SK-N-MC (cell line): Measurements from ENCODE around the gene BTBD6.

ENCODE experiments used
- EZH2 ChIP-seq: fragments of 200-600 bp; sonication (generic); IDR thresholded peaks from one replicate; pipeline ENCODE4 v1.6.1; 2017; ENCODE audit warnings: antibody characterized with exemption
- FOXP2 ChIP-seq: optimal IDR thresholded peaks from 2 replicates; pipeline ENCODE3; 2011; ENCODE audit warnings: mild to moderate bottlenecking, moderate library complexity; ENCODE audit not compliant: insufficient read depth; ENCODE audit errors: extremely low read length, control extremely low read depth
- POLR2AphosphoS5 ChIP-seq: IDR thresholded peaks from 2 replicates; pipeline ENCODE4 v1.6.1; 2012; ENCODE audit warnings: mild to moderate bottlenecking, low read depth, low read length, borderline replicate concordance

GRCh38 chr14:105252552-105253328 is 4.4 kb downstream of the BTBD6 start:
- TF ChIP-seq EZH2 (no peak), POLR2AphosphoS5 (no peak), FOXP2 (no peak)
